Effector memory CD8-positive, alpha-beta T cell (primary cell): Measurements from ENCODE around the gene XCR1.

ENCODE experiments used
- ATAC-seq: fragments of 150-1000 bp; cut with Tn5 transposase; replicated peaks from 2 replicates; pipeline ENCODE4 v1.10.0; 2021; ENCODE audit warnings: mild to moderate bottlenecking, moderate library complexity
- DNase-seq, 3 experiments: peaks; one replicate each; pipeline ENCODE4 v3.0.0; 2021
- H3K27ac Mint-ChIP-seq, 2 donors: one replicate each; pipeline ENCODE4 v1.8.0; 2022; ENCODE audit warnings: mild to moderate bottlenecking in 2 of 2, mixed read lengths in 2 of 2, moderate library complexity in 2 of 2
- H3K27me3 Mint-ChIP-seq, 2 donors: one replicate each; pipeline ENCODE4 v1.8.0; 2022; ENCODE audit warnings: mixed read lengths in 2 of 2
- H3K36me3 Mint-ChIP-seq: one replicate; pipeline ENCODE4 v1.8.0; 2022; ENCODE audit warnings: mild to moderate bottlenecking, moderate library complexity, mixed read lengths; ENCODE audit not compliant: insufficient read depth
- H3K4me1 Mint-ChIP-seq, 2 donors: one replicate each; pipeline ENCODE4 v1.8.0; 2022; ENCODE audit warnings: low read depth in 2 of 2, mixed read lengths in 2 of 2
- H3K4me3 Mint-ChIP-seq, 2 donors: one replicate each; pipeline ENCODE4 v1.8.0; 2022; ENCODE audit warnings: mild to moderate bottlenecking in 2 of 2, mixed read lengths in 2 of 2, moderate library complexity in 2 of 2
- H3K9me3 Mint-ChIP-seq, 2 donors: one replicate each; pipeline ENCODE4 v1.8.0; 2022; ENCODE audit warnings: mixed read lengths in 2 of 2

XCR1 gene

DNA sequence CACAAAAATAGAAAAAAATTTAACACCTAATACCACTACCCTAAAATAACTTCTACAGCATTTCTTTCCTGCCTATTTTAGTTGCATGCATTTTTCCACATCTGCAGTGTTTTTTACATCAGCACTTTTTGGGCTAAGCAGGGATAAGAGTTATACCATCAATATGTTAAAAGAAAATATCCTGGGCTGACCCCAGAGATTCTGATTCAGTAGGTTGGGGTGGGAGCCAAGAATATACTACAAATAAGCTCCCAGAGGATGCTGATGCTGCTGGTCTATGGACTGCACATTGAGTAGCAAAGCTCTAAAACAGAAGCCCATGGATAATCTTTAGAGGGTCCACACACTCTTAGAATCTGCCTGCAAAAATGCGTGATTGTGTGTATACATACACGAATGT is 46.5 kb downstream of the XCR1 start:
- Mint-ChIP-seq H3K36me3 (peaks cover 41% of the 10 kb centered on the region), H3K4me1 (peaks cover 55 to 74% of the 10 kb centered on the region in 2 donors), H3K27ac (peak overlapping the region; percentile 80 to 95), H3K4me3 (peak overlapping the region in 1 of 2 donors; percentile 24), H3K27me3 (no peaks in the 10 kb centered on the region), H3K9me3 (peaks cover 0 to 3% of the 10 kb centered on the region in 2 donors)
- ATAC-seq, result no peak
- no peak for DNase-seq

DNA sequence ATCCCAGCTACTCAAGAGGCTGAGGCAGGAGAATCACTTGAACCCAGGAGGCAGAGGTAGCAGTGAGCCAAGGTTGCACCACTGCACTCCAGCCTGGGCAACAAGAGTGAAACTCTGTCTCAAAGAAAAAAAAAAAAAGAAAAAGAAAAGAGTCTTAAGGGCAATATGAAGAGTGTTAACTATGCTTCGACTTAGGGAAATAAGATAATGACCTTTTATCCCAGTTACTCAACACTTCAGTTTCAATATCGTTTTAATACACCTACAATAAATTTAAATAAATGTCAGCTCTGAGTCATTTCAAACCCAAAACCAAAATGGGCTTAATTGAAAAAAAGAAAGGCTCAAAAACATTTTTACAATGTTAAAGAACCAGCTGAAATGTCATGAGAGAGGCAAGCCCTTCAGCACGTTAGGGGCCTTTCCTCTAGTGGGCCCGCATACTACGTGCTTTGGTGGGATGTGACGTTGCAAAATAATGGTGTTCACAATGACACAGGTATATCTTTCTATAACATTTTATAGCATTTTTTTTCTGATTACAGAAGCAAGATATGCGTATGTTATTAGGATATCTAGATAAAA is 47.0 kb downstream of the XCR1 start:
- ATAC-seq (peak; percentile 16), DNase-seq (no peak)
- H3K27ac Mint-ChIP-seq, result peak overlapping the region; percentile 41 to 95
- peaks cover 41% of the 10 kb centered on the region for H3K36me3 Mint-ChIP-seq
- peaks cover 56 to 74% of the 10 kb centered on the region in 2 donors for H3K4me1 Mint-ChIP-seq
- H3K4me3 Mint-ChIP-seq, result peak overlapping the region; percentile 11 to 65
- no peaks in the 10 kb centered on the region for H3K27me3 Mint-ChIP-seq
- H3K9me3 Mint-ChIP-seq, result peaks cover 0 to 3% of the 10 kb centered on the region in 2 donors

DNA sequence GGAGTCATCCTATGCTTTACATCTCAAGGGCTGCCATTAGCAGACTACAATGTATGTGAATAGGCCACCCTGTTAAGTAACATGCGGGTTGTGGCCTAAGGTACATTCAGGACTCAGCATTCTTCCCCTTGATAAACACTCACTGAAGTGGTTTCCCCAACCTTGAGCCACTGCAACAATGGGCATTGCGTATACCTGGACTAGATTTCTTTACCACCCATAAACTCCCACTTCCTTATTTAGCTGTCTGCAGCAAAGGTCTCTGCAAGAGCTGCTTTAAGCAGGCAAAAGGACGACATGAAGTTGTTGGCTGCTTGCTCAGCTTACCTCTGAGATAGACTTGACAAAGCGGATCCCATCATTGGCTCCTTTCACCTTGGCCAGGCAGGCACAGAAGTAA is 47.9 kb downstream of the XCR1 start:
- Mint-ChIP-seq H3K4me1 (peaks cover 57 to 77% of the 10 kb centered on the region in 2 donors), H3K36me3 (peaks cover 40% of the 10 kb centered on the region), H3K27ac (peak overlapping the region; percentile 41 to 95), H3K9me3 (peaks cover 0 to 3% of the 10 kb centered on the region in 2 donors), H3K4me3 (peak overlapping the region; percentile 11 to 65), H3K27me3 (no peaks in the 10 kb centered on the region)
- ATAC-seq, result no peak
- DNase-seq, result no peak

DNA sequence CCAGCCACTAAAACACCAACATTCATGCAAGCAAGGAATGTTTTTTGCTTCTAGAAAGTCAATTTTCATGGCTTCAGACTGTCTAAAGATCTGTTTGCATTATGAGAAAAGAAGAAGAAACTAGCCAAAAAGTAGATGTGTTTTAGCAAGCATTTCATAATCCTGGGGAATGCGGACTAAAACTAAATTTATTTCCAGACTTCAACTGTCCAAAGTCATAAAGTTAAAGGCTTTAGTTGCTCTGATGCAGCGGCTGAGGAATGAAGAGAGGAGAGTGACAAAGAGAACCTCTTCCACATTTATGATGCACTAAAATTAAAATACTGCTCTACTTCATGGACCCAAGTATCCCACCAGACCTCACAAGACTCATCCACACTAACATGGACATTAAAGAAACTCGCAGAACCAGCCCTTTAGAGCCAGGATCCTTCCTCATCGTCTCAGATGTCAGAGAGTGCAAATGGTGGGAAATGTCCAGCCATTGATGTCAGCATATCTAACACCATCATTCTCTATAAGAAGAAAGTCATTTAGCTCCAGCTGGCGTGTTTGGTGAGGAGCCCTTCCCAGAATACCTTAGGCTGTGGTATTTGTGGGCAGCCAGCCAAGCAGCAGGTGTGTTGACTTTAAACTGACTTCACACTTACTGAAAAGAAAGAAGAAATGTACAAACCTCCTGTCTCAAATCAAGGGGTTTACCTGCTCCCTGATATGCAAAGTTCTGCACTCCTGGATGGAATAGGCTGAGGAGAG is 49.1 kb downstream of the XCR1 start:
- Mint-ChIP-seq H3K27me3 (no peaks in the 10 kb centered on the region), H3K27ac (peak overlapping the region; percentile 41 to 95), H3K36me3 (peaks cover 44% of the 10 kb centered on the region), H3K4me1 (peaks cover 60 to 78% of the 10 kb centered on the region in 2 donors), H3K9me3 (peaks cover 0 to 3% of the 10 kb centered on the region in 2 donors), H3K4me3 (peak overlapping the region; percentile 11 to 84)
- ATAC-seq (peak; percentile 6), DNase-seq (peak in 1 of 3 experiments; percentile 23)

DNA sequence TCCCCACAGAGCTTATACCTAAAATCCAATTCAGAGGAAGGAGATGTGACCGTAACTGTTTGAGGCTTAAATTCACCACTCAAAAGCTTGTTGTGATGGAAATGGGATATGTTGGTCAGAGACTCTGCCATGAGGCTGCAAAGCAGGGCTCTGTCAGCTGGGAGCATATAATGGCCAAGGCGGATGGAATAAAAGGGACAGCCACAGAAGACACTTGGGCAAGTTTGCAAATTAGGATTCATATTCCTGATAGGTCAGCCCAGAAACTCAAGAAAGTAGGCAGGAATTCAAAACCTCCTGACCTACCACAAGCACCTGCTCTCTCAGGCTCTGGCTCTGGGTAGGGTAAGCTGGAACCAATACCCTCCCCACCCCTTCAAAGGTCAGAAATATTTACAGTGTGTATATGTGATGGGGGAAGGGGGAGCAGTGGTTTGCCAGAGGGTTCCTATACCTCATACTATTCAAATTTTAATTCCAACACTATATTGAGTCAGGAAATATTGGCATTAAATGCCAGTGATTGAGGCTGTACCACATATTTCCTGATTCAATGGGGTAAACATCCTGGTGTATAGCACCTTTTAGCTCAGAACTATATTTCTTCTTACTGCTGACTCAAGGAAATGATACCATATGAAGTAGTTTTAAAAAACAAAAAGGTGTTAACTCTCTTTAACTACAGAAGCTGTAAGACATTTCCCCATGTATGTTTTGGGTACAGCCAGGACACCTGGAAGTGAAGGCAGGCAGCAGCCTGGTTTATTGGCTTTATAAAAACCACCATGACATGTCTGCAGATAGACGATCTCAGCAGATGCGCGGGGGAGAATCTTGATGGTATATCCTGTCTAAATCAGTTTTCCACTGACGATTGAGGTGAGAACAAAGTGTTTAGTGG is 50.8 kb downstream of the XCR1 start:
- ATAC-seq, result peak; percentile 80
- peaks cover 0 to 3% of the 10 kb centered on the region in 2 donors for H3K9me3 Mint-ChIP-seq
- H3K27ac Mint-ChIP-seq, result peak overlapping the region; percentile 93 to 95
- H3K36me3 Mint-ChIP-seq, result peaks cover 52% of the 10 kb centered on the region
- peak overlapping the region; percentile 62 to 72 for H3K4me3 Mint-ChIP-seq
- H3K27me3 Mint-ChIP-seq, result no peaks in the 10 kb centered on the region
- DNase-seq, result peak; percentile 42 to 51 (median 43)
- H3K4me1 Mint-ChIP-seq, result peaks cover 66 to 86% of the 10 kb centered on the region in 2 donors

DNA sequence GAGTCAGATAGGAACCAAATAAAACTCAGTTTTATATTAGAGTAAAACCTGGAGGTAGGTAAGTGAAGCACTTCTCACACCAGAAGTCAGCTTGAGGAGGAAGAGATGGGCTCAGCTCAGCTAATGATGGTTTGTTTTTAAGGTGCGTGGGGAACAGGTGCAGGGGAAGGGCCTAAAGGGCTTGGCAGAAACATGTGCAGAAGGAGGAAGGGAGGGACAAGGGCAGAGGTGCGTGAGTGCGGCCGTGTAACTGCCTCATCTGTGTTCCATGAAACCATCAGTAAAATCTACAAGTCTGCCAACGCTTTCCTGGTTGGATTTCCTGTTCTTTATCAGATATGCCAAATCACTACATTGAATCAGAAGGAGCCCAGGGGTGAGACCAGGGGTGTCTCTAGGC is 51.6 kb downstream of the XCR1 start:
- DNase-seq, result no peak
- peaks cover 0 to 3% of the 10 kb centered on the region in 2 donors for H3K9me3 Mint-ChIP-seq
- H3K27ac Mint-ChIP-seq, result peak overlapping the region; percentile 93 to 95
- ATAC-seq, result no peak
- peaks cover 51% of the 10 kb centered on the region for H3K36me3 Mint-ChIP-seq
- peak overlapping the region; percentile 62 to 72 for H3K4me3 Mint-ChIP-seq
- peaks cover 66 to 87% of the 10 kb centered on the region in 2 donors for H3K4me1 Mint-ChIP-seq
- no peaks in the 10 kb centered on the region for H3K27me3 Mint-ChIP-seq

DNA sequence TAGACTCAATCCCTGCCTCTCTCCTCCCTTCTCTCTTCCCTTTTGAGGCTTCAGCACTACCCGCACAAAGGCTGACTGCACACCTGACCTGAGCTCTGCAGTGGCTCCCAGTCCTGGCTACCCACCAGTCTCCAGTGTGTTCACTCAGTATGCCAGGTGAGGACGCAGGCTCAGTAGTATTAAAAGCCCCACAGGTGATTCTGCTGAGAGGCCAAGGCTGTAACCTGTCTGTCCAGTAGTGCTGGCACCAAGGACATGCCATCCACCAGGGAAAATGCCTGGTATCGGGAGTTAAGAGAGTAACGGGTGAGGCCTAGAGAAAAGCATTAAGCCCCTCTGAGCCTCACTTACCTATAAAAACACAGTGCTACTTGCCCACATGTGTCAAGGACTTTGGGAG is 52.6 kb downstream of the XCR1 start:
- H3K4me3 Mint-ChIP-seq, result peak overlapping the region; percentile 39 to 72
- H3K36me3 Mint-ChIP-seq, result peaks cover 47% of the 10 kb centered on the region
- ATAC-seq, result no peak
- no peak for DNase-seq
- H3K4me1 Mint-ChIP-seq, result peaks cover 69 to 88% of the 10 kb centered on the region in 2 donors
- peaks cover 0 to 3% of the 10 kb centered on the region in 2 donors for H3K9me3 Mint-ChIP-seq
- H3K27ac Mint-ChIP-seq, result peak overlapping the region in 1 of 2 donors; percentile 95
- H3K27me3 Mint-ChIP-seq, result no peaks in the 10 kb centered on the region

DNA sequence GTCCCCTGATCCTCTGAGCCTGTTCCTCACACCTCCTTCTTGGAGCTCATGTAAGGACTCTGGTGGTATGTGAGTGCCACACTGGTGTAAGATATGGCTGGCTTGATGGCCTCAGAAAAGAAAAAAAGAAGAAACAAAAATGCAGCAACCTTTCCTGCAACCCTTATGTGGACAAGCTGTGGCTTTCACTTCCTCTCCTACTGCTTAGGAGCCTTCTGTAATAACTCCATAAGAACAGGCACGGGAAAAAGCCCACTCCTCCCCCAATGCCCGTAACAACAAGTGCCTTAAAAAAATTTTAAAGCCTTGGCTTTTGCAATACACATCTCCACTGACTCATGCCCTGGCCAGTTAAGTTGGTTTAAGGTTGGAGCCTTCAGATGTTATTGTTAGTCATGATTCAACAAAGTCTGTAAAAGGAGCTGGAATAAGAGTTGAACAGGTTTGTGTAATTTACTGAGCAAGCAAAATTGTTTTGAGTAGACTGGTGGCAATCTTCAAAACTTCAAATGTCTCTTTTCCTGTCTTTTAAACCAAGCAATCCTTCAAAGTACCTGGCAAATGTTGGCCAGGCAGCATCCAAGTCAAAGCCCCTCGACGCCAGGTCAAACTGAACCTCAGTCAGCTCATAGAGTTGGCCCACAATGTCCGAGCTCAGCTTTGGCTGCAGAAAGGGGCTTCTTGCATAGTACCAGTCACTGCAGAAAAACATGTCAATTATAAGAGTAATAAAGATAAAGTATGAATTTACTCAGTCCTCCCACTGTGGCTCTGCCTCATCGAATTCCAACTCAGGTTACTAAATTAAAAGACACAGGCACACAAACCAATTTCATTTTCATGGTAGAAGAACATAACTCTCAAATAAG is 54.5 kb downstream of the XCR1 start:
- no peak for DNase-seq
- peaks cover 58% of the 10 kb centered on the region for H3K36me3 Mint-ChIP-seq
- H3K4me1 Mint-ChIP-seq, result peaks cover 66 to 87% of the 10 kb centered on the region in 2 donors
- no peak for ATAC-seq
- no peaks in the 10 kb centered on the region for H3K9me3 Mint-ChIP-seq
- H3K27ac Mint-ChIP-seq, result peak overlapping the region; percentile 95
- peak overlapping the region; percentile 41 to 47 for H3K4me3 Mint-ChIP-seq
- no peaks in the 10 kb centered on the region for H3K27me3 Mint-ChIP-seq

DNA sequence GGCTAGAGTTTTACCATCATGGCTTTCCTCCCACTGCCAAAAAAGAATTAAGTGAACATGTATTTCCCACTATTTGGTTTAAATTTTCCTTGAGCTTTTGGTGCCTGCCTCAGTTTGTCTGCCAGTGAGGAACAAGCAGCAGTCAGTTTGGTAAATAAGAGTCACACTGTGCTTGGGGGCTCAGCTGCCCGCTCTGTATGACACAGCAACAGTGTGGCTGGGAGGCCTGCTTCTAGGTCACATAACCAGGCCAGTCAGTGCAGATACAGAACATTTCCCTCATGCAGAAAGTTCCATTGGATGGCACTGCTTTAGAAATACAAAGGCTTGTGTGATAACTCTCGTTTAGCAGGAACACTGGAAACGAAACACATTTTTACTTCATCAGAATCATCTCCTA is 57.3 kb downstream of the XCR1 start:
- Mint-ChIP-seq H3K4me3 (peak overlapping the region; percentile 59 to 74), H3K36me3 (peaks cover 65% of the 10 kb centered on the region), H3K27me3 (no peaks in the 10 kb centered on the region), H3K27ac (peak overlapping the region; percentile 95), H3K9me3 (no peaks in the 10 kb centered on the region), H3K4me1 (peaks cover 73 to 87% of the 10 kb centered on the region in 2 donors)
- DNase-seq (no peak), ATAC-seq (no peak)

DNA sequence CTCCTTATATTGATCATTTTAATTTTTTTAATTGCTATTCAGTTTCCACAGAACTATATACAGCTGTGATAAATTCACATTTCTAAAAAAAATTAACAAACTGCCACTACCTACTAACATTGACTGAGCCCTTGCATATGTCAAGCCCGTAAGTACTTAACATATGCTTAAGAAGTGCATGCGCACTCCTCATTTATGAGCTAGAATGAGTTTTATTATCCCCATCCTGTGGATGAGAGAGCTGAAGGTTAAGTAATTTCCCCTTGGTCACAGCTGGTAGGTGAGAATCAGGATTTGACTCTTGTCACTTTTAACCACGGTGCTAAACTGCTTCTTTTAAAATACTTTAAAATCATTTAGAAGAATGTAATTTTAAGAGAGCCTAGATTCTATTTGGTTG is 58.2 kb downstream of the XCR1 start:
- Mint-ChIP-seq H3K27me3 (no peaks in the 10 kb centered on the region), H3K27ac (peak overlapping the region; percentile 88 to 95), H3K4me1 (peaks cover 74 to 89% of the 10 kb centered on the region in 2 donors), H3K9me3 (no peaks in the 10 kb centered on the region), H3K36me3 (peaks cover 62% of the 10 kb centered on the region), H3K4me3 (peak overlapping the region; percentile 74 to 75)
- DNase-seq, result no peak
- no peak for ATAC-seq

DNA sequence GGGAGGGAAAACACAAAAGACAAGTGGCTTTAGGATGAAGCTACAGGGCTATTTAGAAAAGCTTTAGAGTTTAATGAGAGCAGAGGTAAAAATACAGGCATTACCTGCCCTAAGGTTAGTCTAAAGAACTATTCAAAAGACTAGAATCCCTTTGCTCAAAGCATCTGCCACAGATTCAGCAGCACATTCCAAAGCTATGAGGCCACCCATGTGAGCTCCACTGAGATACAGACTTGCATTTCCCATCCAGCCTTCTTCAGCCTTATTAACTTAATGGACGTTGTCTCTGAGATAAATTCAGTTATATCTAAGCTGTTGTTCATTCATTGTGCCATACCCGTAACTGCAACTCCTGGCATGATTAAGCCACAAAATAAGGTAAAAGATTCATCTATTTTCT is 58.6 kb downstream of the XCR1 start:
- ATAC-seq (no peak), DNase-seq (no peak)
- peak overlapping the region; percentile 74 to 75 for H3K4me3 Mint-ChIP-seq
- peaks cover 62% of the 10 kb centered on the region for H3K36me3 Mint-ChIP-seq
- peaks cover 76 to 92% of the 10 kb centered on the region in 2 donors for H3K4me1 Mint-ChIP-seq
- H3K9me3 Mint-ChIP-seq, result no peaks in the 10 kb centered on the region
- H3K27ac Mint-ChIP-seq, result peak overlapping the region; percentile 92 to 95
- no peaks in the 10 kb centered on the region for H3K27me3 Mint-ChIP-seq

DNA sequence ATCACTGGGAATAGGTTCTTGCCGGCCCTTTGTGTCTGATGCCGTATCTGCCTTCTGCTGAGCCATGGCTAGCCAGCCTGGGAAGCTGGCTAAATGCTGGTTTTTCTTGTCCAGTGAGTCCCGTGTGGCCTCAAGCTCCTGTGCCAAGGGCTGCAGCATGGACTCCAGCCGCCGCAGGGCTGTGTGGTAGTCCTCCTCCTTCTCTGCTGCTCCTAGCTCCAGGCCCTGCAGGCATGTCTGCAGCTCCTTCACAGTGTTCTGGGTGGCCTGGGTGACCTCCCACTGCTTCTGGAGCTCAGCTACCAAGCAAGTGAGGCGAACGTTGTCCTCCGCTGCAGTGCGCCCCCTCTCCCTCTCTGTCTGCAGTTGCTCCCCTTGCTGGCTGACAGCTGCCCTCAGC is 59.1 kb downstream of the XCR1 start:
- H3K27me3 Mint-ChIP-seq, result no peaks in the 10 kb centered on the region
- peak overlapping the region; percentile 92 to 95 for H3K27ac Mint-ChIP-seq
- H3K4me3 Mint-ChIP-seq, result peak overlapping the region; percentile 74 to 75
- ATAC-seq, result no peak
- peaks cover 82 to 92% of the 10 kb centered on the region in 2 donors for H3K4me1 Mint-ChIP-seq
- no peak for DNase-seq
- peaks cover 63% of the 10 kb centered on the region for H3K36me3 Mint-ChIP-seq
- H3K9me3 Mint-ChIP-seq, result no peaks in the 10 kb centered on the region
